Thoracic aorta (tissue), 2 donors: ENCODE measurements around the gene NKRF. TPM values are rescaled to one million over a fixed set of nuclear protein-coding genes. Genes with fewer than 3 reads are reported as not detected.
A peak's percentile ranks its signal among the peaks of the same experiment; 100 is the strongest.

Experiments
- ATAC-seq: fragments of 150-250 bp; one replicate; pipeline ENCODE4 v1.8.0; 2017; ENCODE audit warnings: low read depth; ENCODE audit not compliant: insufficient number of reproducible peaks, low FRiP score
- DNase-seq: peaks from one replicate; pipeline ENCODE4 v3.0.0-alpha.2; 2020; ENCODE audit warnings: low spot score
- H3K27ac ChIP-seq, 2 donors: fragments of 200-600 bp; sonication (generic); 1 replicate in 1 of 2; 2 replicates in 1 of 2; pipeline ENCODE4 v1.5.1; 2016; ENCODE audit warnings: mild to moderate bottlenecking in 2 of 2, moderate library complexity in 2 of 2
- H3K27me3 ChIP-seq: fragments of 200-600 bp; sonication (generic); replicated peaks from 2 replicates; pipeline ENCODE4 v1.6.0; 2016; ENCODE audit warnings: mild to moderate bottlenecking; ENCODE audit not compliant: insufficient read depth
- H3K36me3 ChIP-seq: fragments of 200-600 bp; sonication (generic); one replicate; pipeline ENCODE4 v1.5.1; 2016
- H3K4me1 ChIP-seq, 2 donors: fragments of 200-600 bp; sonication (generic); 1 replicate in 1 of 2; 2 replicates in 1 of 2; pipeline versions ENCODE4 v1.5.1 to v1.6.0; 2016; ENCODE audit warnings: low read depth in 2 of 2, mild to moderate bottlenecking in 1 of 2; ENCODE audit not compliant: control insufficient read depth in 1 of 2
- H3K4me3 ChIP-seq: fragments of 200-600 bp; sonication (generic); 2 replicates; pipeline ENCODE4 v1.5.1; 2016; ENCODE audit warnings: mild to moderate bottlenecking
- H3K9me3 ChIP-seq: fragments of 200-600 bp; sonication (generic); 2 replicates; pipeline ENCODE4 v1.5.1; 2016
- CTCF ChIP-seq: fragments of 200-600 bp; sonication (generic); IDR thresholded peaks from one replicate; pipeline ENCODE4 v1.5.1; 2019; ENCODE audit warnings: antibody characterized with exemption
- total RNA-seq, 2 donors: library from RNA; depleted of rRNA; stranded (reverse); fragments of >200 nt; gene quantifications; one replicate each; pipeline versions ENCODE4 v1.1.0 to v1.2.3, GENCODE V29; 2016

Gene NKRF
- total RNA-seq, 2 donors from 2014 or later, result 3.8 to 8.3 TPM

- Histone ChIP-seq H3K27me3 (no peaks in the 10 kb centered on the region), H3K4me1 (no peaks in the 10 kb centered on the region), H3K9me3 (no peaks in the 10 kb centered on the region), H3K4me3 (no peak overlapping the region), H3K36me3 (no peaks in the 10 kb centered on the region), H3K27ac (no peak overlapping the region)
- ATAC-seq (no peak), DNase-seq (no peak)
- TF ChIP-seq CTCF, result no peak
Measured at GRCh38 chrX:119583431-119584059, 22.7 kb downstream of the NKRF start.

GRCh38 chrX:119579414-119579813 lies 26.8 kb downstream of the NKRF start:
- H3K27ac ChIP-seq, result no peak overlapping the region
- DNase-seq, result no peak
- H3K27me3 ChIP-seq, result no peaks in the 10 kb centered on the region
- peaks cover 0 to 5% of the 10 kb centered on the region in 2 donors for H3K4me1 ChIP-seq
- H3K36me3 ChIP-seq, result no peaks in the 10 kb centered on the region
- no peak for ATAC-seq
- H3K4me3 ChIP-seq, result no peak overlapping the region
- no peak for TF ChIP-seq CTCF
- H3K9me3 ChIP-seq, result no peaks in the 10 kb centered on the region

- H3K9me3 ChIP-seq, result no peaks in the 10 kb centered on the region
- H3K4me3 ChIP-seq, result peak within 1 kb of the TSS; percentile 91
- no peaks in the 10 kb centered on the region for H3K36me3 ChIP-seq
- H3K27me3 ChIP-seq, result no peaks in the 10 kb centered on the region
- peak within 1 kb of the TSS; percentile 87 to 94 for H3K27ac ChIP-seq
- peak; percentile 8 for TF ChIP-seq CTCF
- DNase-seq (peak; percentile 54), ATAC-seq (peak; percentile 97)
- H3K4me1 ChIP-seq, result peaks cover 0 to 12% of the 10 kb centered on the region in 2 donors
Measured at GRCh38 chrX:119574394-119575266, 31.6 kb downstream of the NKRF start, which contains the start of gene UBE2A. Gene UBE2A, plus strand, starts transcription at chrX:119574563. Its CDS starts 149 bp downstream, at chrX:119574712.

GRCh38 chrX:119573840-119574393 lies 32.3 kb downstream of the NKRF start:
- TF ChIP-seq CTCF, result no peak
- Histone ChIP-seq H3K27me3 (no peaks in the 10 kb centered on the region), H3K4me3 (peak overlapping the region; percentile 91), H3K27ac (peak overlapping the region; percentile 87 to 94), H3K9me3 (no peaks in the 10 kb centered on the region), H3K36me3 (no peaks in the 10 kb centered on the region), H3K4me1 (peaks cover 0 to 12% of the 10 kb centered on the region in 2 donors)
- DNase-seq (peak; percentile 2), ATAC-seq (peak; percentile 67)

- Histone ChIP-seq H3K9me3 (no peaks in the 10 kb centered on the region), H3K4me1 (peaks cover 0 to 12% of the 10 kb centered on the region in 2 donors), H3K36me3 (no peaks in the 10 kb centered on the region), H3K4me3 (peak overlapping the region; percentile 91), H3K27ac (peak overlapping the region; percentile 87 to 94), H3K27me3 (no peaks in the 10 kb centered on the region)
- no peak for DNase-seq
- ATAC-seq, result no peak
- TF ChIP-seq CTCF, result no peak
Measured at GRCh38 chrX:119573222-119573621, 33.0 kb downstream of the NKRF start.
